NB4 (cell line): ENCODE data around the gene MAP4.

Experiments used
- CTCF ChIP-seq: IDR thresholded peaks from one replicate; pipeline ENCODE4 v1.5.1; 2012; ENCODE audit warnings: low read depth, low read length
- POLR2A ChIP-seq: IDR thresholded peaks from 2 replicates; pipeline ENCODE4 v1.6.1; 2011; ENCODE audit warnings: mild to moderate bottlenecking; ENCODE audit not compliant: insufficient read length; ENCODE audit errors: extremely low read depth

DNA sequence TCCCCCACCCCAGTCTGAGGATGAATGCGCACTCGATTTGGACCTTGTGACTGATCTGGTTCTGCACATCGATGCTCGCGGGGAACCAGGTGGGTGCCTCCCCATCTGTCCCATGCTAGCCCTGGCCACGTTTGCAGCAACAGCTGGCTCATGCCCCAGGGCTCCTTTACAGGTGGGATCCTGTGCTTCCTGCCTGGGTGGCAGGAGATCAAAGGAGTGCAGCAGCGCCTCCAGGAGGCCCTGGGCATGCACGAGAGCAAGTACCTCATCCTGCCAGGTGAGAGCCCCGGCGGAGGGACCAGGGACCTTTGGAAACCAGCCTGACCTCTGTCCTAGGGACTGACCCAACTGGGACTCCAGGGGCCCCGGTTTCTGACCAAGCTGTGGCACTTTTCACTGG lies 169.0 kb downstream of the MAP4 start:
- TF ChIP-seq CTCF (no peak), POLR2A (no peak)
